ENCODE data around the gene IL17RB. TPM values are rescaled to one million over a fixed set of nuclear protein-coding genes. Genes with fewer than 3 reads are reported as not detected.

Gene IL17RB
- total and polyA plus RNA-seq, 2 of the 4 experiments (the other 2 are of a cell fraction) = under 0.01 TPM; not detected in 1

GRCh38 chr3:53913401-53913800 is 67.0 kb downstream of the IL17RB start:
- POLR2A ChIA-PET (ENCODE audit: unreplicated experiment) = no interaction called here
- H2AK9ac ChIP-seq (replicated peaks; ENCODE audit: low read depth, low read length, poor library complexity) = no peak overlapping the region
- no peak overlapping the region for H4K5ac ChIP-seq (ENCODE audit: low read depth, low read length)
- ATAC-seq (ENCODE audit: low read depth) = no peak
- H3K18ac ChIP-seq (ENCODE audit: low read depth, low read length) = no peak overlapping the region
- TF ChIP-seq CTCF (conservative IDR thresholded peaks at IDR 0.05; ENCODE audit: low read depth, low read length) (no peak), MAFK (IDR thresholded peaks at IDR 0.05; ENCODE audit: low read depth, low read length) (no peak), CEBPB (IDR thresholded peaks at IDR 0.05; ENCODE audit: low read depth, low read length) (no peak), USF2 (IDR thresholded peaks at IDR 0.05; ENCODE audit: low read depth, low read length) (no peak), MXI1 (IDR thresholded peaks at IDR 0.05; ENCODE audit: borderline replicate concordance, low read depth, low read length) (no peak), NFE2L2 (IDR thresholded peaks at IDR 0.05; ENCODE audit: low read depth, low read length) (no peak), ELK1 (IDR thresholded peaks at IDR 0.05; ENCODE audit: borderline replicate concordance, low read depth, low read length) (no peak), MAZ (IDR thresholded peaks at IDR 0.05; ENCODE audit: borderline replicate concordance, low read depth, low read length) (no peak), RCOR1 (IDR thresholded peaks at IDR 0.05; ENCODE audit: insufficient replicate concordance, low read length) (no peak), BHLHE40 (IDR thresholded peaks at IDR 0.05; ENCODE audit: low read depth, low read length) (no peak), SMC3 (IDR thresholded peaks at IDR 0.05; ENCODE audit: low read depth, low read length) (no peak), RFX5 (IDR thresholded peaks at IDR 0.05; ENCODE audit: low read depth, low read length) (no peak), RAD21 (IDR thresholded peaks at IDR 0.05; ENCODE audit: low read length) (no peak)
- H3K27ac ChIP-seq (ENCODE audit: insufficient read depth, low read length) = no peak overlapping the region
- DNase-seq = no peak
- H3K23ac ChIP-seq (ENCODE audit: low read depth, low read length) = no peak overlapping the region
- H3K4me2 ChIP-seq (ENCODE audit: low read depth, low read length) = no peak overlapping the region
- H2BK120ac ChIP-seq (ENCODE audit: low read depth, low read length) = no peak overlapping the region
- H3K9me1 ChIP-seq (ENCODE audit: insufficient read depth, low read length) = no peaks in the 10 kb centered on the region
- H3K27me3 ChIP-seq (ENCODE audit: control insufficient read depth, insufficient read depth, low read length) = no peaks in the 10 kb centered on the region
- 88% methylated on average over 5 of the region's 8 CpGs; no CpG with 5 or more reads in 1 of the 2 experiments for WGBS, 2 experiments (ENCODE audit: extremely low coverage in 2 of 2, insufficient read length in 1 of 2)
- H2BK5ac ChIP-seq (ENCODE audit: low read depth, low read length, poor library complexity, severe bottlenecking) = no peak overlapping the region
- dilution Hi-C loops (cut with HindIII; ENCODE audit: low sequenced_read_pairs, unreplicated experiment) (no loop called here), in situ Hi-C loops (cut with MboI; ENCODE audit: low sequenced_read_pairs) (no loop called here), intact Hi-C loops (cut with micrococcal nuclease) (no loop called here)
- H2AFZ ChIP-seq (replicated peaks; ENCODE audit: low read length, poor library complexity) = no peak overlapping the region
- no peak overlapping the region for H2BK20ac ChIP-seq (ENCODE audit: low read depth, low read length)
- no peak overlapping the region for H2AK5ac ChIP-seq (ENCODE audit: low read depth, low read length)
- H3K36me3 ChIP-seq (ENCODE audit: control insufficient read depth, insufficient read depth, low read length) = no peaks in the 10 kb centered on the region
- H3K14ac ChIP-seq (replicated peaks; ENCODE audit: low read depth, low read length) = no peak overlapping the region
- CTCF ChIA-PET = interaction anchor here (0.6 kb wide), 1 partner anchor 39 kb away, joined by 6 read pairs; no protein-coding TSS in a partner anchor
- H3K79me1 ChIP-seq (ENCODE audit: low read depth in 1 of 2, low read length in 2 of 2) = no peaks in the 10 kb centered on the region
- H4K20me1 ChIP-seq (ENCODE audit: insufficient read depth, low read length) = no peaks in the 10 kb centered on the region
- H3K9ac ChIP-seq (ENCODE audit: low read depth, low read length) = no peak overlapping the region
- H3K4ac ChIP-seq (ENCODE audit: low read depth, low read length) = no peak overlapping the region
- no peak overlapping the region for H3K56ac ChIP-seq (ENCODE audit: extremely low read depth, insufficient read depth, low read length)
- no peaks in the 10 kb centered on the region for H3K9me3 ChIP-seq (ENCODE audit: control insufficient read depth, insufficient read depth, low read length)
- no peaks in the 10 kb centered on the region for H3K4me1 ChIP-seq (ENCODE audit: control insufficient read depth, insufficient read depth, low read length)
- H2BK15ac ChIP-seq (ENCODE audit: low read depth, low read length) = no peak overlapping the region
- no peak overlapping the region for H4K91ac ChIP-seq (ENCODE audit: insufficient read depth, low read depth, low read length)
- H3K4me3 ChIP-seq (ENCODE audit: insufficient read depth, low read depth, low read length) = no peak overlapping the region
- H4K8ac ChIP-seq (ENCODE audit: low read depth in 2 of 2, low read length in 2 of 2) = no peak overlapping the region
- no TSS peak for BruUV-seq (replicated peaks)

All from IMR-90 (cell line).